HL-60 (cell line): ENCODE data around the gene PDGFA.

ENCODE experiments used
- DNase-seq, 2 experiments: peaks; one replicate each; pipeline ENCODE4 v3.0.0-alpha.2; 2010 to 2020; ENCODE audit warnings: low read depth in 1 of 2, low spot score in 1 of 2
- H3K27ac ChIP-seq: fragments of 250-450 bp; sonication (Bioruptor Pico); replicated peaks from 2 replicates; pipeline ENCODE4 v1.5.1; 2020; ENCODE audit warnings: mild to moderate bottlenecking, moderate library complexity
- H3K27me3 ChIP-seq: fragments of 250-450 bp; sonication (Bioruptor Pico); 2 replicates; pipeline ENCODE4 v1.5.1; 2021; ENCODE audit warnings: mild to moderate bottlenecking, moderate library complexity; ENCODE audit not compliant: insufficient read depth, poor library complexity, severe bottlenecking
- H3K4me3 ChIP-seq: replicated peaks from 2 replicates; pipeline ENCODE4 v1.5.1; 2011; ENCODE audit warnings: mild to moderate bottlenecking, control low read depth, low read length; ENCODE audit not compliant: insufficient read depth
- CTCF ChIP-seq: IDR thresholded peaks from one replicate; pipeline ENCODE4 v1.5.1; 2011; ENCODE audit warnings: low read length, control low read depth, inconsistent platforms; ENCODE audit not compliant: insufficient read depth
- GABPA ChIP-seq: IDR thresholded peaks from 2 replicates; pipeline ENCODE4 v1.6.1; 2012; ENCODE audit warnings: low read depth
- POLR2AphosphoS5 ChIP-seq: IDR thresholded peaks from 2 replicates; pipeline ENCODE4 v1.6.1; 2012; ENCODE audit warnings: low read depth
- REST ChIP-seq: IDR thresholded peaks from 2 replicates; pipeline ENCODE4 v1.6.1; 2012; ENCODE audit warnings: low read depth; ENCODE audit not compliant: insufficient replicate concordance
- SPI1 ChIP-seq: IDR thresholded peaks from 2 replicates; pipeline ENCODE4 v1.6.1; 2012; ENCODE audit warnings: low read depth, mild to moderate bottlenecking, borderline replicate concordance

Gene PDGFA

GRCh38 chr7:561631-562373 is 42.2 kb upstream of the PDGFA start:
- H3K27me3 ChIP-seq, result no peaks in the 10 kb centered on the region
- H3K27ac ChIP-seq, result no peak overlapping the region
- no peak overlapping the region for H3K4me3 ChIP-seq
- DNase-seq, result no peak
- TF ChIP-seq CTCF (no peak), GABPA (no peak), POLR2AphosphoS5 (no peak), SPI1 (no peak), REST (no peak)

GRCh38 chr7:560966-561630 is 41.5 kb upstream of the PDGFA start:
- TF ChIP-seq REST, result no peak
- TF ChIP-seq CTCF, result no peak
- Histone ChIP-seq H3K4me3 (no peak overlapping the region), H3K27ac (no peak overlapping the region), H3K27me3 (no peaks in the 10 kb centered on the region)
- no peak for DNase-seq

- H3K4me3 ChIP-seq, result no peak overlapping the region
- H3K27me3 ChIP-seq, result no peaks in the 10 kb centered on the region
- no peak overlapping the region for H3K27ac ChIP-seq
- TF ChIP-seq POLR2AphosphoS5, result no peak
- no peak for TF ChIP-seq REST
- no peak for TF ChIP-seq GABPA
- no peak for TF ChIP-seq CTCF
- no peak for TF ChIP-seq SPI1
- DNase-seq, result no peak
Measured at GRCh38 chr7:559396-559705, 39.7 kb upstream of the PDGFA start.
